HFF-Myc (cell line): Measurements from ENCODE around the gene TAF1D.
A peak's percentile ranks its signal among the peaks of the same experiment; 100 is the strongest.
"Not testable (repeated sequence)": the region's sequence is repeated elsewhere in the genome, so short reads cannot be mapped to it uniquely, and the experiment has no call there.

Experiments
- DNase-seq: peaks from one replicate; pipeline ENCODE4 v3.0.0-alpha.2; 2011; ENCODE audit warnings: low read depth; ENCODE audit errors: extremely low read depth
- H3K4me3 ChIP-seq: replicated peaks from 2 replicates; pipeline ENCODE4 v1.5.1; 2011; ENCODE audit warnings: low read depth, mild to moderate bottlenecking, control low read depth, low read length
- CTCF ChIP-seq: IDR thresholded peaks from 2 replicates; pipeline ENCODE4 v1.5.1; 2012; ENCODE audit warnings: mild to moderate bottlenecking, low read depth, low read length, control low read depth; ENCODE audit errors: missing control alignments

Gene TAF1D

GRCh38 chr11:93741094-93741881, at the start of gene TAF1D, which contains the start of gene C11orf54:
Gene TAF1D, minus strand, starts transcription at chr11:93741495. Its CDS starts 2,191 bp downstream, at chr11:93739304.
Gene C11orf54, plus strand, starts transcription at chr11:93741672. Its CDS starts 5,722 bp downstream, at chr11:93747394.
- H3K4me3 ChIP-seq: peak within 1 kb of the TSS; percentile 90
- peak; percentile 95 for DNase-seq
- TF ChIP-seq CTCF: no peak

GRCh38 chr11:93784935-93785360, 43.7 kb upstream of the TAF1D start:
- no peak for DNase-seq
- no peak for TF ChIP-seq CTCF
- H3K4me3 ChIP-seq: peak overlapping the region; percentile 82

- peak; percentile 82 for DNase-seq
- peak within 1 kb of the TSS; percentile 82 for H3K4me3 ChIP-seq
- TF ChIP-seq CTCF: peak; percentile 32
These were observed 43.0 kb upstream of the TAF1D start, which contains the start of gene MED17 for GRCh38 chr11:93784145-93784934. Gene MED17, plus strand, starts transcription at chr11:93784282. Its CDS starts 232 bp downstream, at chr11:93784514.

GRCh38 chr11:93783765-93784144, 42.5 kb upstream of the TAF1D start:
- TF ChIP-seq CTCF: no peak
- peak overlapping the region; percentile 82 for H3K4me3 ChIP-seq
- no peak for DNase-seq

- peak overlapping the region; percentile 82 for H3K4me3 ChIP-seq
- no peak for TF ChIP-seq CTCF
- DNase-seq: no peak
These were observed 42.1 kb upstream of the TAF1D start for GRCh38 chr11:93783362-93783761.

GRCh38 chr11:93775289-93775688, 34.0 kb upstream of the TAF1D start:
- peak; percentile 50 for TF ChIP-seq CTCF
- H3K4me3 ChIP-seq: no peak overlapping the region
- no peak for DNase-seq

- not testable (repeated sequence) for H3K4me3 ChIP-seq, DNase-seq
These were observed 33.3 kb upstream of the TAF1D start for GRCh38 chr11:93774560-93774959.
